Measurements from ENCODE around the gene FAM222A.

DNA sequence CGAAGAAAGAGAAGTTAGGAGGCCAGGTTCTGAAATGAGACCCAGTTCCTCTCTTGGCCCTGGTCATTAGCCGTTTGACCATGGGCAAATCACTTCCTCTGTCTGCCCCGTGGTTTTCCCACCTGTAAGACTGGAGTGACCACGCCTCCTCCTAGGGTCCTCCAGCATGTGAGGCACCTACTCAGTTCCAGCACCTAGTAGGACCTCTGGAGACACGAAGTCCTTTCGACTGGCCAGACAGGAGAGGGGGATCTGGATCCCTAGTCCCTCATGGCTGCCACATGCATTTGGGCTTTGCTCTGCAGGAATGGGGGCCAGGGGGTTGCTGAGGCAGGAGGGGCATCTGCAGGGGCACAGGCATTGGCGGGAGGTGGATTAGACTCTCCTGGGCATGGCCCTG, 103.2 kb downstream of the FAM222A start:
- TF ChIP-seq, protein P1, sequence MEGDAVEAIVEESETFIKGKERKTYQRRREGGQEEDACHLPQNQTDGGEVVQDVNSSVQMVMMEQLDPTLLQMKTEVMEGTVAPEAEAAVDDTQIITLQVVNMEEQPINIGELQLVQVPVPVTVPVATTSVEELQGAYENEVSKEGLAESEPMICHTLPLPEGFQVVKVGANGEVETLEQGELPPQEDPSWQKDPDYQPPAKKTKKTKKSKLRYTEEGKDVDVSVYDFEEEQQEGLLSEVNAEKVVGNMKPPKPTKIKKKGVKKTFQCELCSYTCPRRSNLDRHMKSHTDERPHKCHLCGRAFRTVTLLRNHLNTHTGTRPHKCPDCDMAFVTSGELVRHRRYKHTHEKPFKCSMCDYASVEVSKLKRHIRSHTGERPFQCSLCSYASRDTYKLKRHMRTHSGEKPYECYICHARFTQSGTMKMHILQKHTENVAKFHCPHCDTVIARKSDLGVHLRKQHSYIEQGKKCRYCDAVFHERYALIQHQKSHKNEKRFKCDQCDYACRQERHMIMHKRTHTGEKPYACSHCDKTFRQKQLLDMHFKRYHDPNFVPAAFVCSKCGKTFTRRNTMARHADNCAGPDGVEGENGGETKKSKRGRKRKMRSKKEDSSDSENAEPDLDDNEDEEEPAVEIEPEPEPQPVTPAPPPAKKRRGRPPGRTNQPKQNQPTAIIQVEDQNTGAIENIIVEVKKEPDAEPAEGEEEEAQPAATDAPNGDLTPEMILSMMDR (conservative IDR thresholded peaks at IDR 0.05; ENCODE audit: low read depth, low read length) = no peak
- TF ChIP-seq EZH2 (IDR thresholded peaks at IDR 0.05; ENCODE audit: borderline replicate concordance, low read depth, low read length, poor library complexity, severe bottlenecking) = no peak
